Measurements from ENCODE around the gene SNRPA1.
A peak's percentile ranks its signal among the peaks of the same experiment; 100 is the strongest.

SNRPA1 gene

DNA sequence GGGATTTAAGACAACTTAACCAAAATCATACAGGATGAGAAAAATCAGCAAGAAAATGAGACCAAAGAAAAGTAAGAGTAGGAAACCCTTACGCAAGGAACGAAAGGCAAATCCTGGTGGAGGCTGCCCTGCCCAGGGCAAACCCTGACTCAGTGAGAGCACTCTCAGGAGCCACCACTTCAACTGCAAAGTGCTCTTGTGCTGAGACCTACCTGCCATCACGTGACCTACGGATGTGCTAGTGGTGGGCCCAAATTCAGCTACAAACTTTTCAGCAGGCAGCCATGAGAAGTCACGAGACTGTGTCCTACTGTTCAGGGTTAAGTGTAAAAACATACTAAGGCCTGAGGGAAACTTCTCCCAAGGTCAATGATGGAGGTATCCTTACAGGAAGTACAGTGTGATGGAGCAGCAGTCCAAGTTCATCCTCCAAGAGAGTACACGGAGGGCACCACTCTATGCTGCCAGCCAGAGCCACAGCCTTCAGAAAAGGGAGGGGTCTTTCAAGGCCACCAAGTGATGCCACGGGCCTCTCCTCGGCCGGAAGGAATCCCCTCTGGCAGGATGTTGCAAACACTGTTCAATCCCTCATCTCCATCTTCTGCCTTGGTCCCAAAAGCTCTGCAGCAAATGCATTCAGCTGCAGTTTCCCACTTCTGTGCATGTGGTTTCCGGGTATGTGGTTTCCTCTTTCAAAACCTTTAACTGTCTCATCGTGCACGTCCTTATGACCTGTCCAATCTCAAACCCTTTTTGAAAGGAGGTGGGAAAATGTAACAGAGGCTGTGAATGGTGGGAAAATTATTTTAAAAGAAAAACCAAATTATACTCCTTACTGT lies 52.7 kb downstream of the SNRPA1 start:
- TF ChIP-seq ZNF274 (IDR thresholded peaks at IDR 0.05; ENCODE audit: low read depth, low read length) = no peak
- H3K4me3 ChIP-seq (ENCODE audit: low read length) = peak overlapping the region; percentile 49; the same call in 1 of the 2 replicates

DNA sequence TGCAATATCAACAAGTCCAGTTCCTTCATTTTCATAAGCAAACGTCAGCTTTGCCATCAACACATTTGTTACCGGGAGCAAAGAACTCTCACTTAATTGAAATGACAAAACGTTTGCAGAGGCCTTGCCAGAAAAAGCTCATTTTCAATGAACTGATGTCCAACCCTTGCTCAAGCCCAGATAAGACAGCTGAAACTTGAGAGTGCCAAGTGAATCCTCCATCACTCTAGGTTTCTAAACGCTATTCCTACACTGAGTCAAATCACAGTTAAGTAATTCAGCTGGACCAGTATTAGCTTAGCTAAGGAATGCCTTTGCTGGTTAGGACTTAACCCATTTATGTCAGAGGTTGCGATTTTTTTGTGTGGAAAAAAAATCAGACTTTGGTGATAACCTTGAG lies 54.7 kb downstream of the SNRPA1 start:
- no peak for TF ChIP-seq ZNF274 (IDR thresholded peaks at IDR 0.05; ENCODE audit: low read depth, low read length)
- no peak overlapping the region for H3K4me3 ChIP-seq (ENCODE audit: low read length)

DNA sequence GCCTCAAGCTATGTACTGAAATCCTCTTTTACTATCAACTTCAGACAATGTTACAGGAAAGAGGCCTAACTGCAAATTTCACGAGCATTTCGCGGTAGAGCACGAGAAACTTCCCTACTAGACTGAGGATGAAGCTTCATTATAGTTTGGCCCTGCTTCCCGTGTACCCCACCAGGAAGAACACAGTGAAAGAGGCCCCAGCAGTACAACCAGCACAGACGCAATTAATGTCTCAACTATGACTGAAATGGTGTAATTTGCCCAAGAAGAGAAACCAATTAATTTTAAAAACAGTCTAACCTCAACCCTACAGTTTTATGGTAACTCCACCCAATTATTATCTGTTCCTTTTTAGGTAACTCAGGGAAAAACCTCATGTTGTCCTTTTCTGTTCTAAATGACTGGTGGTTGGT lies 55.3 kb downstream of the SNRPA1 start:
- peak overlapping the region; percentile 47 for H3K4me3 ChIP-seq (ENCODE audit: low read length)
- TF ChIP-seq ZNF274 (IDR thresholded peaks at IDR 0.05; ENCODE audit: low read depth, low read length) = no peak

DNA sequence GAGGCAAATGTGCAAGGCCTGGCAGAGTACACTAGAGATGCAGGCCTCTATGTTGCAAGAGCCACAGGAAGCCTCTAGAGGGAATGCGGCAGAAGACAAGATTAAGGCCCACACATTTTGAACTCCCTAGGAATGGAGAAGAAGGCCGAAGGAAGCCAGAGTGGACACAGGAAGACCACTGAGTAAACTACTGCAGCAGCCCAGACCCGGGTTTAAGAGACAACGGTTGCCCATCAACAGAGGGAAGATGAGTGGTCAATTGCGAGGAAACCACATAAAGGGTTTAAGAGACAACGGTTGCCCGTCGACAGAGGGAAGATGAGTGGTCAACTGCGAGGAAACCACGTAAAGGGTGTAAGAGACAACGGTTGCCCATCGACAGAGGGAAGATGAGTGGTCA lies 57.8 kb downstream of the SNRPA1 start:
- no peak for TF ChIP-seq ZNF274 (IDR thresholded peaks at IDR 0.05; ENCODE audit: low read depth, low read length)
- H3K4me3 ChIP-seq (ENCODE audit: low read length) = no peak overlapping the region

DNA sequence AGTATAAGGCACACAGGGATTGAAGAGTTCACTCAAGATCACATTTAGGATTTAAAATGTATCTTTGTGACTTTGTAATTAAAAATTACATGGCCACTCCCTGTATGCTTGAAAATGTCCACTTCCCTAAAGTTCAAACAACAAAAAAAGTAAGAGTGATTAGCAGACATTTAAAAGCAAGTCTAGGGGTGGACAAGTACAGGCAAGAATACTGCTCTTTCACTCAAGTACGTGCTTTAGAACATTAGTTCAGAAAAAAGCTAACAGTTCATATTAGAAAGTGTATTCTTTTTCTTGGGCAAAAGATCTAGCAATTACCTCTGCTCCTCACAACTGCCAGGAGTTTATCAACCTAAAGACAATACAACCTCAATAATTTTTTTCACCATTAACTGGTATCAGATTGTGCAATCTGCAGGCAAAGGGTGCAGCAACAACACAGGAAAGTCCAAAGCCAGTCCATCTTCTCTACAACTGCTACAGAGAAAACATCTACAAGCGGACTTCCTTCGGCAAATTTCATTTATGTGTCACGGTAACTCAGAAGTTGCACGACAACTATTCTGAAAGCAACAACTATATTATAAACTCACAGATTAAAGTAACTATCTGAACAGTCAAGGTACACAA lies 61.3 kb downstream of the SNRPA1 start:
- no peak overlapping the region for H3K4me3 ChIP-seq (ENCODE audit: low read length)
- no peak for TF ChIP-seq ZNF274 (IDR thresholded peaks at IDR 0.05; ENCODE audit: low read depth, low read length)

DNA sequence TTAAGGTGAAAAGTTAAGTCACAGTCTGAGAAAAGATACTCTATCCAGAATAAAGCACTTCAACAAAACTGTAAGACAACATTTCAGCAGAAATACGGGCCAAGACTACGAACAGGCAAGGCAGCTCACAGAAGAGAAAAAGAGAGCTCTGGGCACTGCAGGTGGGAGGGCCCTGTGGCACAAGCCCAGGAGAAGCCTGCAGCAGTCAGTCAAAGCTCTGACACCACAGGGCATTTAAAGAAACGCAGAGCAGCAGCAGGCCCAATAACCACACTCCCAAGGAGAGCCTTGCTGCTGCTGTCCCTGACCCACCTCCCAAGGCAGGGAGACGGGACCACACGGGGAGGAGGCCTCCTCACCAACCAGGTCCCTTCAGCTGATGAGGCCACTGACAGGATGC lies 62.4 kb downstream of the SNRPA1 start:
- H3K4me3 ChIP-seq (ENCODE audit: low read length) = no peak overlapping the region
- no peak for TF ChIP-seq ZNF274 (IDR thresholded peaks at IDR 0.05; ENCODE audit: low read depth, low read length)

All from GM08714 (cell line).